MM.1S (cell line): ENCODE measurements around the gene IL26.

Source experiments
- DNase-seq: peaks from one replicate; pipeline ENCODE4 v3.0.0-alpha.2; 2015
- H2AFZ ChIP-seq: fragments of 300-600 bp; sonication (generic); 2 replicates; pipeline ENCODE4 v1.6.0; 2016; ENCODE audit warnings: antibody characterized with exemption, low read length
- H3F3A ChIP-seq: fragments of 300-600 bp; sonication (generic); 2 replicates; pipeline ENCODE4 v1.6.1; 2016; ENCODE audit warnings: mild to moderate bottlenecking, antibody characterized with exemption, low read length, moderate library complexity, mixed read lengths; ENCODE audit not compliant: insufficient read depth
- H3K27ac ChIP-seq: fragments of 300-600 bp; sonication (generic); 2 replicates; pipeline ENCODE4 v1.5.1; 2016; ENCODE audit warnings: mild to moderate bottlenecking, low read length
- H3K27me3 ChIP-seq: fragments of 300-600 bp; sonication (generic); replicated peaks from 2 replicates; pipeline ENCODE4 v1.6.0; 2016; ENCODE audit warnings: low read length; ENCODE audit not compliant: insufficient read depth
- H3K36me3 ChIP-seq: fragments of 300-600 bp; sonication (generic); replicated peaks from 2 replicates; pipeline ENCODE4 v1.6.1; 2016; ENCODE audit warnings: mild to moderate bottlenecking, low read length, mixed read lengths; ENCODE audit not compliant: insufficient read depth
- H3K4me1 ChIP-seq: fragments of 300-600 bp; sonication (generic); 2 replicates; pipeline ENCODE4 v1.6.1; 2016; ENCODE audit warnings: low read length, mixed read lengths
- H3K4me2 ChIP-seq: fragments of 300-600 bp; sonication (generic); 2 replicates; pipeline ENCODE4 v1.6.0; 2016; ENCODE audit warnings: low read depth, low read length
- H3K4me3 ChIP-seq: fragments of 300-600 bp; sonication (generic); 2 replicates; pipeline ENCODE4 v1.5.1; 2016; ENCODE audit warnings: low read length, mixed read lengths
- H3K79me2 ChIP-seq: fragments of 300-600 bp; sonication (generic); 2 replicates; pipeline ENCODE4 v1.6.1; 2016; ENCODE audit warnings: mixed run types, low read length, mixed read lengths
- H3K9ac ChIP-seq: fragments of 300-600 bp; sonication (generic); 2 replicates; pipeline ENCODE4 v1.6.1; 2016; ENCODE audit warnings: low read length, mixed read lengths
- H3K9me2 ChIP-seq: fragments of 300-600 bp; sonication (generic); replicated peaks from 2 replicates; pipeline ENCODE4 v1.6.1; 2016; ENCODE audit warnings: mild to moderate bottlenecking, low read length, mixed read lengths; ENCODE audit not compliant: insufficient read depth
- H3K9me3 ChIP-seq: fragments of 300-600 bp; sonication (generic); replicated peaks from 2 replicates; pipeline ENCODE4 v1.6.1; 2016; ENCODE audit warnings: mild to moderate bottlenecking, low read length, mixed read lengths; ENCODE audit not compliant: insufficient read depth
- H4K20me1 ChIP-seq: fragments of 300-600 bp; sonication (generic); 2 replicates; pipeline ENCODE4 v1.6.1; 2016; ENCODE audit warnings: mild to moderate bottlenecking, low read length, moderate library complexity, mixed read lengths; ENCODE audit not compliant: insufficient read depth
- EZH2 ChIP-seq: fragments of 300-600 bp; sonication (generic); optimal IDR thresholded peaks from 2 replicates; pipeline ENCODE3; 2017; ENCODE audit warnings: low read depth, mild to moderate bottlenecking, antibody characterized with exemption, low read length, mixed read lengths
- EZH2phosphoT487 ChIP-seq: fragments of 300-600 bp; sonication (generic); IDR thresholded peaks from 2 replicates; pipeline ENCODE4 v1.6.1; 2018; ENCODE audit warnings: antibody characterized with exemption, low read length
- TF ChIP-seq, protein P1 (sequence below): fragments of 300-600 bp; sonication (generic); IDR thresholded peaks from 2 replicates; pipeline ENCODE4 v1.5.1; 2016; ENCODE audit warnings: antibody characterized with exemption, low read length, mixed read lengths

IL26 gene

DNA sequence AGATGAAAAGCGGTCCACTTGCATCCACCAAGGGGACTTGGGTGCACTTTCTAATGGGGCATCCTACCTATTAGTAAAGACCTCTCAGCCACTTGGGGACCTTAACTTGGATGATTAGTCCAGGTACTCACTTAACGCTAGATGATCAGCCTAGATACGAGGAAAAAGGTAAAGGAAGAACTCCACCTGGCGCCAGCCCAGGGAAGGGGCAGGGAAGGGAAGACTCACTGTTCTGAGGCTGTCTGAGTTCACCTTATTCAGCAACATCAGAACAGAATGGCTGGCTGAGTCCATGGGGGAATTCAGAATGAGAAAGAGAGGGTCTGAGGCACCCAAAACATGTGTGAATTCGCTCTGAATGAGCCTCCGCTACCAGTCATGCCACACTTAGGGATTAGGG is 20.7 kb upstream of the IL26 start:
- H3F3A ChIP-seq: peaks cover 3% of the 10 kb centered on the region; the same call in 1 of the 2 replicates
- no peaks in the 10 kb centered on the region for H3K36me3 ChIP-seq
- H3K4me1 ChIP-seq: peaks cover 5% of the 10 kb centered on the region
- H3K27me3 ChIP-seq: no peaks in the 10 kb centered on the region
- H3K4me2 ChIP-seq: no peak overlapping the region
- H3K4me3 ChIP-seq: no peak overlapping the region
- no peaks in the 10 kb centered on the region for H4K20me1 ChIP-seq
- no peak for DNase-seq
- no peaks in the 10 kb centered on the region for H3K9me3 ChIP-seq
- no peak overlapping the region for H3K27ac ChIP-seq
- no peak overlapping the region for H2AFZ ChIP-seq
- H3K9ac ChIP-seq: no peak overlapping the region
- H3K79me2 ChIP-seq: no peaks in the 10 kb centered on the region
- TF ChIP-seq EZH2 (no peak), EZH2phosphoT487 (no peak)
- TF ChIP-seq, protein P1, sequence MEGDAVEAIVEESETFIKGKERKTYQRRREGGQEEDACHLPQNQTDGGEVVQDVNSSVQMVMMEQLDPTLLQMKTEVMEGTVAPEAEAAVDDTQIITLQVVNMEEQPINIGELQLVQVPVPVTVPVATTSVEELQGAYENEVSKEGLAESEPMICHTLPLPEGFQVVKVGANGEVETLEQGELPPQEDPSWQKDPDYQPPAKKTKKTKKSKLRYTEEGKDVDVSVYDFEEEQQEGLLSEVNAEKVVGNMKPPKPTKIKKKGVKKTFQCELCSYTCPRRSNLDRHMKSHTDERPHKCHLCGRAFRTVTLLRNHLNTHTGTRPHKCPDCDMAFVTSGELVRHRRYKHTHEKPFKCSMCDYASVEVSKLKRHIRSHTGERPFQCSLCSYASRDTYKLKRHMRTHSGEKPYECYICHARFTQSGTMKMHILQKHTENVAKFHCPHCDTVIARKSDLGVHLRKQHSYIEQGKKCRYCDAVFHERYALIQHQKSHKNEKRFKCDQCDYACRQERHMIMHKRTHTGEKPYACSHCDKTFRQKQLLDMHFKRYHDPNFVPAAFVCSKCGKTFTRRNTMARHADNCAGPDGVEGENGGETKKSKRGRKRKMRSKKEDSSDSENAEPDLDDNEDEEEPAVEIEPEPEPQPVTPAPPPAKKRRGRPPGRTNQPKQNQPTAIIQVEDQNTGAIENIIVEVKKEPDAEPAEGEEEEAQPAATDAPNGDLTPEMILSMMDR: no peak
- H3K9me2 ChIP-seq: no peaks in the 10 kb centered on the region

DNA sequence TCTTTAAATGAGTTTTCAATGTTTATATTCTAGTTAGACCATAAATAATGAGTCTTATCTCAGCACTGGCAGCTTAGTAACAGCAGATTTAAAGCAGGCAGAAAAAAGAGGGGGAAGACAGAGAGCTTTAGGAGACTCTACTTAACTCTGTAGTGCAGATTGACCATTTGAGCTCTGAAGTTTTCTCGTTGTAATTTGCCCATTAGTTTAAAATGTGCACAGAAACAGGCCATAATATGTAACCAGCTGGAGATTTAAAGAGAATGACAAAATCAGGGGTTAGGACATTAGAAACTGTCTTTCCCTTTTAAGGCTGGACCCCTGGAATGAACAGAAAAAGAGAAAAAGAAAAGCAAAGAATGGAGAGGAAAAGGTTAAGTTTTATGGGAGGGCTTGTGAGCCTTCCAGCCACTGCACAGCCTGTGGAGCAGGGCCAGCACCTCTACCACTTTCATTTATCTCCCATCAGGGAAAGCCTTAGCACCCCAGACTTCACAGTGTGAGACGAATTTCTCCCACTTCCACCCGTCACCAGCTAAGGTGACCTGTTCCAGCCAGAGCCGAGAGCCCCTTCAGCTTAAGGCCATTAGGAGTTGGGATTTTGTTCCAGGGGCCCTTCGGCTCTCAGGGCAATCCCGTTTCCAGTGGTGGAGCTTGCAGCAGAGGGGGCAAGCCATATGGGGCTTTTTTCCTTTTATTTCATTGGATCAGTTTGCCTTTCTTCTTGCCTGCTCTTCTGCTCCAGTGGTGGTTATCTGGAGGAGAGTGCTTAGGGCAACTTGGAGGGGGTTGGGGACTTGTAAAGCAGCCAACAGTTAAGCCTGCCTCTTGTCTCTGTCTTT is 19.8 kb upstream of the IL26 start:
- Histone ChIP-seq H3K9me2 (no peaks in the 10 kb centered on the region), H3K27me3 (no peaks in the 10 kb centered on the region), H3K9ac (no peak overlapping the region), H3K27ac (no peak overlapping the region), H2AFZ (no peak overlapping the region), H3K9me3 (no peaks in the 10 kb centered on the region), H3K4me2 (no peak overlapping the region), H4K20me1 (no peaks in the 10 kb centered on the region), H3K4me3 (no peak overlapping the region), H3K79me2 (no peaks in the 10 kb centered on the region), H3F3A (peaks cover 10% of the 10 kb centered on the region), H3K4me1 (peaks cover 13% of the 10 kb centered on the region), H3K36me3 (no peaks in the 10 kb centered on the region)
- TF ChIP-seq EZH2phosphoT487: no peak
- no peak for TF ChIP-seq EZH2
- TF ChIP-seq, protein P1: no peak
- no peak for DNase-seq

DNA sequence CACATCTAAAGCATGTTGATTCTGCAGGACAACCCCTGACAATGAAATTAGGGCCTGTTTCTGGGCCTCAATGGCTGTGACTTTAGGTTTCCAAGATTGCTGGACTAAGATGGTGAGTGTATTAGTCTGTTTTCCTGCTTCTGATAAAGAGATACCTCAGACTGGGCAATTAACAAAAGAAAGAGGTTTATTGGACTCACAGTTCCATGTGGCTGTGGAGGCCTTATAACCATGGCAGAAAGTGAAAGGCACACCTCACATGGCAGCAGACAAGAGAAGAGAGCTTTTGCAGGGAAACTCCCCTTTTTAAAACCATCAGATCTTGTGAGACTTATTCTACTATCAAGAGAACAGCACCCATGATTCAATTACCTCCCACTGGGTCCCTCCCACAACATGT is 17.2 kb upstream of the IL26 start:
- H3K9me2 ChIP-seq: no peaks in the 10 kb centered on the region
- H3K9me3 ChIP-seq: no peaks in the 10 kb centered on the region
- H3K27ac ChIP-seq: no peak overlapping the region
- no peaks in the 10 kb centered on the region for H3K36me3 ChIP-seq
- peaks cover 10% of the 10 kb centered on the region for H3F3A ChIP-seq
- H3K4me3 ChIP-seq: no peak overlapping the region
- no peak overlapping the region for H3K9ac ChIP-seq
- H3K4me2 ChIP-seq: no peak overlapping the region
- no peak for TF ChIP-seq EZH2phosphoT487
- no peak for TF ChIP-seq EZH2
- TF ChIP-seq, protein P1: no peak
- H3K4me1 ChIP-seq: peaks cover 15% of the 10 kb centered on the region
- no peaks in the 10 kb centered on the region for H3K27me3 ChIP-seq
- H4K20me1 ChIP-seq: no peaks in the 10 kb centered on the region
- H2AFZ ChIP-seq: no peak overlapping the region
- H3K79me2 ChIP-seq: no peaks in the 10 kb centered on the region
- DNase-seq: no peak
